Ramos (cell line): Measurements from ENCODE around the gene AGAP4.
"Not testable (repeated sequence)": the region's sequence is repeated elsewhere in the genome, so short reads cannot be mapped to it uniquely, and the experiment has no call there.

Source experiments
- in situ Hi-C: fragments of 300-500 bp; cut with MboI; formaldehyde crosslinking; loops from one replicate; pipeline ENCODE4 v1.14.3; 2022; ENCODE audit warnings: low sequenced_read_pairs; ENCODE audit not compliant: unreplicated experiment

The AGAP4 gene

GRCh38 chr10:45847400-45847799, at the start of gene AGAP4:
TSS of gene AGAP4 (minus strand) at chr10:45847500. CDS start at chr10:45847347, 153 bp downstream.
- in situ Hi-C loops, result not testable (repeated sequence)

GRCh38 chr10:45890721-45891120, 43.4 kb upstream of the AGAP4 start:
- in situ Hi-C loops, result not testable (repeated sequence)

- in situ Hi-C loops, result not testable (repeated sequence)
Observed at GRCh38 chr10:45889539-45890230, 42.4 kb upstream of the AGAP4 start.

- in situ Hi-C loops, result not testable (repeated sequence)
Observed at GRCh38 chr10:45882880-45883279, 35.6 kb upstream of the AGAP4 start.

- in situ Hi-C loops, result not testable (repeated sequence)
Observed at GRCh38 chr10:45865404-45865803, 18.1 kb upstream of the AGAP4 start.

GRCh38 chr10:45864264-45864663, 17.0 kb upstream of the AGAP4 start:
- in situ Hi-C loops, result not testable (repeated sequence)

GRCh38 chr10:45863632-45864031, 16.3 kb upstream of the AGAP4 start:
- in situ Hi-C loops, result not testable (repeated sequence)

- in situ Hi-C loops, result not testable (repeated sequence)
Observed at GRCh38 chr10:45857931-45858330, 10.6 kb upstream of the AGAP4 start.

- in situ Hi-C loops, result not testable (repeated sequence)
Observed at GRCh38 chr10:45848467-45848866, 1.2 kb upstream of the AGAP4 start.

- in situ Hi-C loops, result not testable (repeated sequence)
Observed at GRCh38 chr10:45822918-45823317, 24.4 kb downstream of the AGAP4 start.

GRCh38 chr10:45820107-45820830, 27.0 kb downstream of the AGAP4 start:
- in situ Hi-C loops, result not testable (repeated sequence)

- in situ Hi-C loops, result no loop called here
Observed at GRCh38 chr10:45819552-45819951, 27.7 kb downstream of the AGAP4 start.

- in situ Hi-C loops, result no loop called here
Observed at GRCh38 chr10:45817912-45818311, 29.4 kb downstream of the AGAP4 start.

- in situ Hi-C loops, result no loop called here
Observed at GRCh38 chr10:45817130-45817859, 30.0 kb downstream of the AGAP4 start.

GRCh38 chr10:45814146-45814545, 33.2 kb downstream of the AGAP4 start:
- in situ Hi-C loops, result not testable (repeated sequence)

- in situ Hi-C loops, result not testable (repeated sequence)
Observed at GRCh38 chr10:45812959-45813358, 34.3 kb downstream of the AGAP4 start.

GRCh38 chr10:45811075-45811474, 36.2 kb downstream of the AGAP4 start:
- in situ Hi-C loops, result no loop called here

GRCh38 chr10:45809837-45810236, 37.5 kb downstream of the AGAP4 start:
- in situ Hi-C loops, result no loop called here

GRCh38 chr10:45804996-45805395, 42.3 kb downstream of the AGAP4 start:
- in situ Hi-C loops, result not testable (repeated sequence)

GRCh38 chr10:45803060-45804010, 44.0 kb downstream of the AGAP4 start:
- in situ Hi-C loops, result not testable (repeated sequence)
